NCI-H2196 treated with DMSO at 0.1 percent for 48 hours (cell line): ENCODE measurements around the gene BANF2.
A peak's percentile ranks its signal among the peaks of the same experiment; 100 is the strongest.
"Not testable (repeated sequence)": the region's sequence is repeated elsewhere in the genome, so short reads cannot be mapped to it uniquely, and the experiment has no call there.

ENCODE experiments used
- DNase-seq: peaks from one replicate; lab custom pipeline; 2025; ENCODE audit not compliant: unreplicated experiment; lab: John Stamatoyannopoulos, UW

BANF2 gene

GRCh38 chr20:17682103-17682888 lies 17.5 kb upstream of the BANF2 start, which contains the start of gene RRBP1:
RRBP1 (minus strand) TSS chr20:17682242; CDS start chr20:17660507, 21,735 bp downstream.
- DNase-seq: peak; percentile 97

DNA sequence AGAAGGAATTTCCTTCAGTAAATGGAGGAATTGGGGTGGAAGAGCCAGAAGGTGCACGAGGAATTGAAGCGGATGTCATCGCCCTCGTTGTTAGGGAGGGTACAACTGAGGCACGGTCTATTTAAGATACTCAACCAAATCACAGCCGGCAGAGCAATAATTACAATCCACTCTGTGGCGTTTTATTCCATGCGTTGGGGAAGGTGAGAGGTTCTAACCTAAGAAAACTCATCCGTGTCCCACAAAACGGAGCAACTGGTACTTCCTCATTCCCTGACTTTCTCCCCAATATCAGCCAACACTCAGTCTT lies 16.9 kb upstream of the BANF2 start:
- no peak for DNase-seq

DNA sequence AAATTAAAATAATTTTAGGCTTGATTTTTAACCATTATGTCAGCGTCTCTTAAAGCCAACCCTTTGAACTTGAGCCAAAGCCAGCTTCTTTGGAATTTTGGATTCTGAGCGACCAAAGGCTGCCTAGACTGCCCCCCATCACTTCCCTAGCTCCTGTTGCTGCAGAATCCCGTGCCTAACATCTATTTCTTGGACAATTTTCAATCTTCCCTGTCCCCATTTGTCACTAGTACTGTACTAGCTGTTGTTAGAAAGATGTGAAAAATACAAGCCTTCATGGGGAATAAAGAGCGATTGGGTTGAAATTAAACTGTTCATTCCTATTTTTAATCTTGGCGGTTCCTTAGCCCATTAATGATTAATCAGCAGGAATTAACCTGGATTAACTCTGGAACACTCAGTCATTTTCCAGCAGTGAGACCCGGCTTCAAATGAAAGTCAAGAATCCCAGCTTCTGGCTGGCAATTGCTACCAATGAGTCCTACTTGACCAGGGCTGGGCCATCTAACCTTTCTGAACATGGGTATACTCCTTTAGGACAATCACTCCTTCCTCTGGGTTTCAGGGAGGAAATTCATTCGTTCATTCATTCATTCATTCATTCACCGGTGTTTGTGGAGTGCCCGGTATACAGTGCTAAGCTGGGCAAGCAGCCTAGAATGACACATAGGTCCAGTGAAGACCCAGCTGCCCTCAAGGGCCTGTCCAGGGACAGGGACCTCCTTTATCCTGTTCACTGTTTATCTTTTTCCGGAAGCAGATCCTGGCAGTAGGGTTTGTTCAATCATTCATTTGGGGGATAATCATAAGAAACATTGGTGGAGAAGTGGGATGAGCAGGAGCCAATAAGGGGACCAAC lies 16.3 kb upstream of the BANF2 start:
- no peak for DNase-seq

- DNase-seq: no peak
These were observed 15.5 kb upstream of the BANF2 start for GRCh38 chr20:17684077-17684888.

DNA sequence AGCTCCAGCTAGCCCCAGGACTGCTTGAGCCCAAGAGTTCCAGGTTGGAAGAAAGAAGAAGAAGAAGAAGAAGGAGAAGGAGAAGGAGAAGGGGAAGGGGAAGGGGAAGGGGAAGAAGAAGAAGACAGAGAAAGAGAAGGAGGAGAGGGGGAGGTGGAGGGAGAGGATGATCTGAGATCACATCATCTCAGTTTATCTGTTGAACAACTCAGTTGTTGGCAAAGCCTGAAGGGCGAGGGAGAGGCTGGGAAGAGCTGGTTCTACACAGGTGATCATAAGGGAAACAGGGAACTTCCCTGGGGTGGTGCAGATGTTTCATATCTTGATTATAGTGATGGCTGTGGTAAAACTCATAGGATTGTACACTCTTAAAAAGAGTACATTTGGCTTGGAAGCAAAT lies 14.6 kb upstream of the BANF2 start:
- DNase-seq: no peak

- DNase-seq: no peak
These were observed 12.0 kb upstream of the BANF2 start for GRCh38 chr20:17687800-17688199.

GRCh38 chr20:17688965-17689364 lies 10.8 kb upstream of the BANF2 start:
- DNase-seq: no peak

DNA sequence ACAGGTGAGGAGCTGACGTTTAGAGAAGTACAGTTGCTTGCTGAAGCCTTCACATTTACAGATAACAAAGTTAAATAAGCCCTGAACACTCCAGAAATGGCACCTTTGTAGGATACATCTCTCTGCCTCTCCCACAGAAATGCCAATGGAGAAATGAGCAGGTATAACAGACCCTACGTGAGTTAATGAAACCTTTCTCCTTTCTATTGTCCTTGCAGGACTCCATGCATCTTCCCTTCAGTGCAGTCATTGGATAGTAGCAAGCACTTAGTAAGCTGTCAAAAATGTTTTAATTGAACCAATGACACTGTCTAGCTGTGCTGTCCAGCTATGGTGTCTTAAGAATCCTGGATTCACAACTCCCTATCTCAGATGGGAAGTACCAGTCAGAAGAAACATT lies 9.6 kb upstream of the BANF2 start:
- DNase-seq: no peak

GRCh38 chr20:17691758-17692157 lies 8.0 kb upstream of the BANF2 start:
- no peak for DNase-seq

DNA sequence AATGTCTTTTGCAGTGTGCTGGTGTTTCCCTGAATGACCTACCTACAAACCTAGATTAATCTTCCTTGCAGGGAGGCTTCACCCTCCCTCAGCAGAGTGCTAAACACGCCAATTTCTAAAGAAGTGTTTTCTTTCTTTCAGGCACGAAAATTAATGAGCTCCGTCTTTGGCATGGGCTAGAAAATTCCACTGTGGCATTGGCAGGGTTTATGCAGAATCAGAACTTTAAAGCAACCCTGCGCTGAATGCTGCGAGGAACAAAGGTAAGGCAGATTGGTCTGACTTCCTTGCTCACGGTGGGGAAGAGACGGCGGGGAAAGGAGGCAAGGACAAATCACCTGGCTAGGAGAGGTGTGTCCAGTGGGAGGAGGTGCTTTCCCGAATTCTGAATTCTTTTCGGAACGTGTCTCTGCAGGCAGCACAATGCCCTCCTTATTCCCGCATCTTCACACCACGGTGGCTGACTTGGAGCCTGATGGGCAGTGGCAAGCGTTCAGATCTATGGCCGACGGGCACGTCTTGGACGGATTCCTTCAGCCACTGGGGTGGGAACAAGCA lies 6.2 kb upstream of the BANF2 start:
- DNase-seq: no peak

- DNase-seq: no peak
These were observed 5.0 kb upstream of the BANF2 start for GRCh38 chr20:17694767-17695166.

DNA sequence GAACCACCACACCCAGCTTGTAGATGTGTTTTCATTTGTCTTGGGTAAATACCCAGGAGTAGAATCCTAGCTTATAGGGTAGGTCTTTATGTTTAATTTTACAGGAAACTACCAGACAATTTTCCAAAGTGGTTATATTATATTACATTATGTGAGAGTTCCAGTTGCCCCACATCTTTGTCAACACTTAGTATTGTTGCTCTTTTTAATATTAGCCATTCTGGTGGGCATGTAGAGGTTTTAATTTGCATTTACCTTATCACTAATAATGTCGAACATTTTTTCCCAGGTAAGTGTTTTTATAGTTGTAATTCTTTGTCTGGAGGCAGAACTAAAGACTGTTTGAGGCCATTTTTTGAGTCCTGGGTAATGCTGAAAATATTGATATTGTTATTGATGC lies 3.5 kb upstream of the BANF2 start:
- no peak for DNase-seq

DNA sequence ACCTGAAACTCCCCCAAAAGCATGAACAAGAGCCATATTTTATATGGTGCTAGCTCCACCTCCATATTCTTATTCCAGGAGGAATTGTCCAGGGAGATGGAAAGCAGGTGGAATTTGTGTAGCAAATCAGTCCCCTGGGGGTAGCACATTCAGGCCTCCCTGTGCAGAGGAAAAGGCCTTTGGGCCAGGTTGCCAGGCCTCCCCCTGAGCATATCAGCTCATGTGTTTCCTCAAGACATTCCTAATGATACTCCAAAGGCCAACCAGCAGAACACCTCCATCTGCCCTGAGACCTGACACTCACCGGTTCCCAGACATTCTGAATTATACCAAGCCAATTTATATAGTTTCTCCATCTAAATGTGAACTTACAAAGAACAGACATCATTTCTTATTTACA lies 2.6 kb upstream of the BANF2 start:
- no peak for DNase-seq

GRCh38 chr20:17698384-17698783 lies 1.4 kb upstream of the BANF2 start:
- DNase-seq: no peak

DNA sequence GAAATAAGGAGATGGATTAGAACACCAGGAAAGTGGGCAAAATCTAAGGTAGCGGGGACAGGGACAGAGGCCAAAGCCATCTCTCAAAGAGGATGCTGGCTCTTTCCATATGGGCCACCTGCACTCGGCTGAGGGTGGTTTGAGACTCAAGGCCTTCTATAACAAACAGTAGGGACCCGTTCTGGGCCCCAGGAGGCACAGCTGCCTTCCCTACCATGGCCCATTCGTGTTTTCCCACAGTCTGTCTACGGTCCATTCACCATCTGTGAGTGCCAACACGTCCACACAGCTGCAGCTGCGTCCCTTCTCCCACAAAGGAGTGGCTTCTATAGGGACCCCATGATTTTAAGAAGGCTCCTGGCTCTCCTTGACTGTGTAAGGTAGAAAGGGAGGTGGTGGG lies 871 bp downstream of the BANF2 start:
- DNase-seq: no peak

DNA sequence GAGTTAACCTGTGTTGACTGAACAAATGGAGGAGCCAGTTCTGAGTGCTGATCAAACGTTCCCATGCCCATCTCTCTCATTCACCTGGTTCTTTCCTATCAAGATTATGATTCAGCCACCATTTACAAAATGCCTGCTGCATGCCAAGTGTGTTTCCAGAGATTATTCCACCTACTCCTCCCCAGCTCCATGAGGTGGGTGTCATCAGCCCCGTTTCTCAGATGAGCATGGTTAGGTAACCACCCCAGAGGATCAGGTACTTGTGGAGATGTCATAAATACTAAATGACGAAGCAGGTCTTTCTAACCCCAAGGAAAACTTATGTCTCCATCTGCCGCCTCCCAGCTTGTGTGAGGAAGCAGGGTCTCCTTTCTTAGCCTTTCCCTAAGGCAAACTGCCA lies 2.1 kb downstream of the BANF2 start:
- no peak for DNase-seq

GRCh38 chr20:17704589-17705317 lies 5.0 kb downstream of the BANF2 start:
- no peak for DNase-seq

DNA sequence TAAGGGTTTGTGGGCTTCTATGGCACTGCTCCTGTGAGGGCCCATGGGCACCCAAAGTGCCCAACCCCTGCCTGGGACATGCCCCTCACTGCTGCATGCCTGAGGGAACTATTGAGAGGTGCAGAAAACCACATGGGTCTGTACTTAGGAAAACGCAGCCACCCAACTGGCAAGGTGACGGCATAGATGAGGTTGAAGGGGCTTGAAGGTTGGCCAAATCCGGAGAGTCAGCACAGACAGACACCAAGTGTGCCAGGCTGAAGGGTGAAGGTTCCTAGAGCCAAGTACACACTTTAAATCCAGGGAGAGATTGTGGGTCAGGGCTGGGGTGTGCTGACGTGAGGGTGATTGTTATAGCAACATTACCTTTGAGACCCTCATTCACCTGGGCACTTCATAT lies 6.2 kb downstream of the BANF2 start:
- DNase-seq: no peak

- DNase-seq: no peak
These were observed 6.9 kb downstream of the BANF2 start for GRCh38 chr20:17706632-17707031.

DNA sequence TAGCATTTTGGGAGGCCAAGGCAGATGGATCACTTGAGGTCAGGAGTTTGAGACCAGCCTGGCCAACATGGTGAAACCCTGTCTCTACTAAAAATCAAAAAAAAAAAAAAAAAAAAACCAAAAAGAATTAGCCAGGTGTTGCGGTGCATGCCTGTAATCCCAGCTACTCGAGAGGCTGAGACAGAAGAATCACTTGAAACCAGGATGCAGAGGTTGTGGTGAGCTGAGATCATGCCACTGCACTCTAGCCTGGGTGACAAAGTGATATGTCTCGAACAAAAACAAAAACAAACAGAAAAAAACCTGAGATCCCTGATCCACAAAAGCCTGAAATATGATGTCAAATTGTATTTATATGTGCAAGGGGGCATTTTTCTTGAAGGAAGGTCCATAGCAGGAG lies 8.2 kb downstream of the BANF2 start:
- not testable (repeated sequence) for DNase-seq
